Measurements from ENCODE around the gene PAGR1.
"Not testable (repeated sequence)": the region's sequence is repeated elsewhere in the genome, so short reads cannot be mapped to it uniquely, and the experiment has no call there.

Gene PAGR1

GRCh38 chr16:29831490-29831889 is 15.5 kb downstream of the PAGR1 start:
- in situ Hi-C loops (cut with HindIII; ENCODE audit: low sequenced_read_pairs): no loop called here

DNA sequence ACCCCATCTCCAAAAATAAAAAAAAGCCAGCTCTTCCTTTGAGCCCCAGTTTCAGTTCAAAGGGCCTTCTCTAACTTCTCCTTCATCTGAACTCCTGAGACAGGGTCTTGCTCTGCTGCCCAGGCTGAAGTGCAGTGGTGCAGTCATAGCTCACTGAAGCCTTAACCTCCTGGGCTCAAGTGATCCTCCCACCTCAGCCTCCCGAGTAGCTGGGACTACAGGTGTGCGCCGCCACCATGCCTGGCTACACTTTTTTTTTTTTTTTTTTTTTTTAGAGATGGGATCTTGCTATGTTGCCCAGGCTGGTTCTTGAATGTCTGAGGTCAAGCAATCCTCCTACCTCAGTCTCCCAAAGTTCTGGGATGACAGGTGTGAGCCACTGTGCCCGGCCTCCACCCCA is 17.3 kb downstream of the PAGR1 start:
- in situ Hi-C loops (cut with HindIII; ENCODE audit: low sequenced_read_pairs); DNase-seq (ENCODE audit: low read depth, low spot score); H3K4me3 ChIP-seq (ENCODE audit: low read depth, low read length): not testable (repeated sequence)

More at GRCh38 chr16:29831490-29831889, 15.5 kb downstream of the PAGR1 start:
- H3K4me3 ChIP-seq (ENCODE audit: low read depth, low read length): no peak overlapping the region
- TF ChIP-seq, protein P1, sequence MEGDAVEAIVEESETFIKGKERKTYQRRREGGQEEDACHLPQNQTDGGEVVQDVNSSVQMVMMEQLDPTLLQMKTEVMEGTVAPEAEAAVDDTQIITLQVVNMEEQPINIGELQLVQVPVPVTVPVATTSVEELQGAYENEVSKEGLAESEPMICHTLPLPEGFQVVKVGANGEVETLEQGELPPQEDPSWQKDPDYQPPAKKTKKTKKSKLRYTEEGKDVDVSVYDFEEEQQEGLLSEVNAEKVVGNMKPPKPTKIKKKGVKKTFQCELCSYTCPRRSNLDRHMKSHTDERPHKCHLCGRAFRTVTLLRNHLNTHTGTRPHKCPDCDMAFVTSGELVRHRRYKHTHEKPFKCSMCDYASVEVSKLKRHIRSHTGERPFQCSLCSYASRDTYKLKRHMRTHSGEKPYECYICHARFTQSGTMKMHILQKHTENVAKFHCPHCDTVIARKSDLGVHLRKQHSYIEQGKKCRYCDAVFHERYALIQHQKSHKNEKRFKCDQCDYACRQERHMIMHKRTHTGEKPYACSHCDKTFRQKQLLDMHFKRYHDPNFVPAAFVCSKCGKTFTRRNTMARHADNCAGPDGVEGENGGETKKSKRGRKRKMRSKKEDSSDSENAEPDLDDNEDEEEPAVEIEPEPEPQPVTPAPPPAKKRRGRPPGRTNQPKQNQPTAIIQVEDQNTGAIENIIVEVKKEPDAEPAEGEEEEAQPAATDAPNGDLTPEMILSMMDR (IDR thresholded peaks at IDR 0.05; ENCODE audit: low read depth, low read length): no peak
- no peak for DNase-seq (ENCODE audit: low read depth, low spot score)

DNA sequence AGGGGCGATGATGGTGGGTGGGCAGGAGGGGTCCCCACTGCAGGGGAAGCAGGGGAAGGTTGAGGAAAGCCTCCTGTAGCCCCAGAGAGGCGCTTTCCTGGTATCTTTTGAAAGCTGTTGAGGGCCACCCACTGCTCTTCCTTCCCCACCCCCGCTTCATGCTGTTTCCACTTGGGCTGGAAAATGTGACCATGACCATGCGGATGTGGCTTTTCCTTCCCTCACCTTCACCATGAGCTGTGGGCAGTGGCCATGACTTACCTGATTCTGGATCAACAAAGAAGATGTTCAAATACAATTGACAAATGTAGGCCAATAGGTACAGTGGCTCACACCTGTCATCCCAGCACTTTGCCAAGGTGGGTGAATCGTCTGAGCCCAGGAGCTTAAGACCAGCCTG is 18.1 kb downstream of the PAGR1 start:
- no peak for DNase-seq (ENCODE audit: low read depth, low spot score)
- H3K4me3 ChIP-seq (ENCODE audit: low read depth, low read length): no peak overlapping the region
- in situ Hi-C loops (cut with HindIII; ENCODE audit: low sequenced_read_pairs): no loop called here
- TF ChIP-seq, protein P1 (IDR thresholded peaks at IDR 0.05; ENCODE audit: low read depth, low read length): no peak

DNA sequence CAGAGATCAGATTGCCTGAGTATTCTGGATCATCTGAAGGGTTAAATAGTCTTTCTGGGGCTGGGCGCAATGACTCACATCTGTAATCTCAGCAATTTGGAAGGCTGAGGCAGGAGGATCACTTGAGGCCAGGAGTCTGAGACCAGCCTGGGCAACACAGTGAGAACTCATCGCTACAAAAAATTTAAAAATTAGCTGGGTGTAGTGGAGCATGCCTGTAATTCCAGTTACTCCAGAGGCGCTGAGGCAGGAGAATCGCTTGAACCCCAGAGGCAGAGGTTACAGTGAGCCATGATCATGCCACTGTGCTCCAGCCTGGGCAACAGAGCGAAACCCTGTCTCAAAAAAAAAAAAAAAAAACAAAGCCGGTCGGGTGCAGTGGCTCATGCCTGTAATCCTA is 20.0 kb downstream of the PAGR1 start:
- in situ Hi-C loops (cut with HindIII; ENCODE audit: low sequenced_read_pairs): no loop called here

GRCh38 chr16:29836623-29837022 is 20.7 kb downstream of the PAGR1 start:
- in situ Hi-C loops (cut with HindIII; ENCODE audit: low sequenced_read_pairs): no loop called here
- DNase-seq (ENCODE audit: low read depth, low spot score): no peak
- TF ChIP-seq, protein P1 (IDR thresholded peaks at IDR 0.05; ENCODE audit: low read depth, low read length): no peak
- no peak overlapping the region for H3K4me3 ChIP-seq (ENCODE audit: low read depth, low read length)

More for the DNA sequence above, 20.0 kb downstream of the PAGR1 start:
- TF ChIP-seq, protein P1 (IDR thresholded peaks at IDR 0.05; ENCODE audit: low read depth, low read length): no peak
- DNase-seq (ENCODE audit: low read depth, low spot score): no peak
- no peak overlapping the region for H3K4me3 ChIP-seq (ENCODE audit: low read depth, low read length)

- TF ChIP-seq, protein P1 (IDR thresholded peaks at IDR 0.05; ENCODE audit: low read depth, low read length): no peak
- DNase-seq (ENCODE audit: low read depth, low spot score): no peak
- in situ Hi-C loops (cut with HindIII; ENCODE audit: low sequenced_read_pairs): no loop called here
- H3K4me3 ChIP-seq (ENCODE audit: low read depth, low read length): no peak overlapping the region
Measured at GRCh38 chr16:29837841-29838240, 21.9 kb downstream of the PAGR1 start.

DNA sequence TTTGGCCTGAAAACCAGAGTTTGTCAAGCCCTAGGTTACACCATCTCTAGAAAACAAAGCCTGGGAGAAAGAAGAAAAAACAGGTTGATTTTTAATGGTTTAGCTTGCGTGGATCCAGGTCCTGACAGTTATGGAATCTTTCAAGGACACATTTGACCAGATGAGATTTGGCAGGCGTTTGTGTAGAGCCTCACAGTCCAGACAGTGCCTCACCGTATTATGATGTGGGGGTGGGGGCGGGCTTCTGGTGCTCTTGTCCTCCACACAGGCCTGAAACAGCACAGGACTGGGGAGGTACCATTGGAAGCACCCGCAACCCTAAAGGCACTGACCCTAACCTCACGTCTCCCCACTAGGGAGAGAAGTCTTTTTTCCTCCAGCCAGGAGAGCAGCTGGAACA is 23.9 kb downstream of the PAGR1 start:
- no peak for DNase-seq (ENCODE audit: low read depth, low spot score)
- in situ Hi-C loops (cut with HindIII; ENCODE audit: low sequenced_read_pairs): no loop called here

More for the DNA sequence above, 23.9 kb downstream of the PAGR1 start:
- H3K4me3 ChIP-seq (ENCODE audit: low read depth, low read length): no peak overlapping the region
- TF ChIP-seq, protein P1 (IDR thresholded peaks at IDR 0.05; ENCODE audit: low read depth, low read length): no peak
